ENCODE data around the gene ACOX2.

The ACOX2 gene

GRCh38 chr3:58490860-58491501 lies 46.0 kb downstream of the ACOX2 start:
- Histone ChIP-seq H3K9me3 (ENCODE audit: insufficient read depth, low read length, severe bottlenecking) (no peaks in the 10 kb centered on the region), H3K4me3 (ENCODE audit: low read depth in 1 of 2, low read length in 2 of 2) (peak overlapping the region in 1 of 2 experiments; percentile 42; a peak in 1 of 4 replicates), H3K4me1 (ENCODE audit: insufficient read depth, low read length) (peaks cover 39% of the 10 kb centered on the region), H3K4me2 (ENCODE audit: insufficient read depth, low read length) (peak overlapping the region; percentile 60; the same call in 1 of the 2 replicates), H2AFZ (ENCODE audit: low read depth, low read length) (peak overlapping the region; percentile 63), H3K36me3 (ENCODE audit: insufficient read depth, low read length) (no peaks in the 10 kb centered on the region; the same call in 1 of the 2 replicates), H3K27ac (ENCODE audit: low read length) (no peak overlapping the region), H4K20me1 (ENCODE audit: insufficient read depth, low read length) (peaks cover 19% of the 10 kb centered on the region), H3K27me3 (ENCODE audit: insufficient read depth, low read length, poor library complexity) (peaks cover 38% of the 10 kb centered on the region), H3K79me2 (ENCODE audit: insufficient read depth, low read length) (peaks cover 36% of the 10 kb centered on the region), H3K9ac (ENCODE audit: low read depth, low read length) (0 out of 2 replicates have a peak overlapping the region, but pooled peaks have one; percentile 21)
- ATAC-seq (ENCODE audit: insufficient read depth, low read depth), result no peak
- no peak for DNase-seq
- TF ChIP-seq EZH2 (IDR thresholded peaks at IDR 0.05; ENCODE audit: borderline replicate concordance, low read depth, low read length, severe bottlenecking) (no peak), CTCF (IDR thresholded peaks at IDR 0.05; ENCODE audit: borderline replicate concordance, extremely low read depth, low read length, poor library complexity, severe bottlenecking) (no peak)

GRCh38 chr3:58488967-58489366 lies 48.0 kb downstream of the ACOX2 start:
- DNase-seq, result no peak
- H2AFZ ChIP-seq (ENCODE audit: low read depth, low read length), result no peak overlapping the region
- ATAC-seq (ENCODE audit: insufficient read depth, low read depth), result no peak

GRCh38 chr3:58487140-58487886 lies 49.7 kb downstream of the ACOX2 start:
- Histone ChIP-seq H2AFZ (ENCODE audit: low read depth, low read length) (no peak overlapping the region), H3K4me3 (ENCODE audit: low read depth in 1 of 2, low read length in 2 of 2) (no peak overlapping the region), H3K4me2 (ENCODE audit: insufficient read depth, low read length) (no peak overlapping the region), H3K36me3 (ENCODE audit: insufficient read depth, low read length) (no peaks in the 10 kb centered on the region; the same call in 1 of the 2 replicates), H4K20me1 (ENCODE audit: insufficient read depth, low read length) (no peaks in the 10 kb centered on the region; the same call in 1 of the 2 replicates), H3K4me1 (ENCODE audit: insufficient read depth, low read length) (peaks cover 10% of the 10 kb centered on the region), H3K27ac (ENCODE audit: low read length) (no peak overlapping the region), H3K79me2 (ENCODE audit: insufficient read depth, low read length) (no peaks in the 10 kb centered on the region; the same call in 1 of the 2 replicates), H3K27me3 (ENCODE audit: insufficient read depth, low read length, poor library complexity) (peaks cover 60% of the 10 kb centered on the region), H3K9me3 (ENCODE audit: insufficient read depth, low read length, severe bottlenecking) (no peaks in the 10 kb centered on the region), H3K9ac (ENCODE audit: low read depth, low read length) (no peak overlapping the region)
- ATAC-seq (ENCODE audit: insufficient read depth, low read depth) (no peak), DNase-seq (no peak)
- TF ChIP-seq EZH2 (IDR thresholded peaks at IDR 0.05; ENCODE audit: borderline replicate concordance, low read depth, low read length, severe bottlenecking) (no peak), CTCF (IDR thresholded peaks at IDR 0.05; ENCODE audit: borderline replicate concordance, extremely low read depth, low read length, poor library complexity, severe bottlenecking) (no peak)

More at GRCh38 chr3:58488967-58489366, 48.0 kb downstream of the ACOX2 start:
- TF ChIP-seq CTCF (IDR thresholded peaks at IDR 0.05; ENCODE audit: borderline replicate concordance, extremely low read depth, low read length, poor library complexity, severe bottlenecking), result no peak
- TF ChIP-seq EZH2 (IDR thresholded peaks at IDR 0.05; ENCODE audit: borderline replicate concordance, low read depth, low read length, severe bottlenecking), result no peak
- Histone ChIP-seq H4K20me1 (ENCODE audit: insufficient read depth, low read length) (peaks cover 15% of the 10 kb centered on the region), H3K36me3 (ENCODE audit: insufficient read depth, low read length) (no peaks in the 10 kb centered on the region; the same call in 1 of the 2 replicates), H3K4me2 (ENCODE audit: insufficient read depth, low read length) (no peak overlapping the region), H3K4me1 (ENCODE audit: insufficient read depth, low read length) (peaks cover 25% of the 10 kb centered on the region), H3K9me3 (ENCODE audit: insufficient read depth, low read length, severe bottlenecking) (no peaks in the 10 kb centered on the region), H3K4me3 (ENCODE audit: low read depth in 1 of 2, low read length in 2 of 2) (no peak overlapping the region), H3K27me3 (ENCODE audit: insufficient read depth, low read length, poor library complexity) (peaks cover 56% of the 10 kb centered on the region), H3K79me2 (ENCODE audit: insufficient read depth, low read length) (peaks cover 16% of the 10 kb centered on the region), H3K9ac (ENCODE audit: low read depth, low read length) (no peak overlapping the region), H3K27ac (ENCODE audit: low read length) (no peak overlapping the region)

Data from DND-41 (cell line).